ENCODE results near the gene MCEMP1.

DNA sequence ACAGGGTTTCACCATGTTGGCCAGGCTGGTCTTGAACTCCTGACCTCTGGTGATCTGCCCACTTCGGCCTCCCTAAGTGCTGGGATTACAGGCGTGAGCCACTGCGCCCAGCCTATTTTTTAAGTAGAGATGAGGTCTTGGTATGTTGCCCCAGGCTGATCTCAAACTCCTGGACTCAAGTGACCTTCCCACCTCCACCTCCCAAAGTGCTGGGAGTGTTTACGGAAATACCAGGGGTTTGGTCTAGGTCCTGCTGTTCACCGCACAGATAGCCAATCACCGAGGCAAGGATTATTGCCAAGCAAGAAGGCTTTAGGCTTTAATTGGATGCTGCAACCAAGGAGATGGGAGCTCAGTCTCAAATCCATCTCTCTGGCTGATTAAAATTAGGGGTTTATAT, 43.5 kb downstream of the MCEMP1 start:
- no peak for TF ChIP-seq CTCF (IDR thresholded peaks at IDR 0.05)
- TF ChIP-seq EP300 (IDR thresholded peaks at IDR 0.05; ENCODE audit: low read depth): no peak
- TF ChIP-seq POLR2A (IDR thresholded peaks at IDR 0.05): no peak
- no peak for TF ChIP-seq POLR2AphosphoS5 (IDR thresholded peaks at IDR 0.05)

Measured in transverse colon (tissue), 4 donors.